ENCODE results near the gene AGO3. TPM values are rescaled to one million over a fixed set of nuclear protein-coding genes. Genes with fewer than 3 reads are reported as not detected.

Gene AGO3
- total RNA-seq, 2 experiments from 2014 or later: 31.3 to 34.5 TPM

- peaks cover 30% of the 10 kb centered on the region for H3K36me3 ChIP-seq (ENCODE audit: insufficient read depth, low read length)
- Mint-ChIP-seq H3K9me3 (no peaks in the 10 kb centered on the region), H3K4me1 (ENCODE audit: low read depth) (no peaks in the 10 kb centered on the region), H3K36me3 (ENCODE audit: low read depth) (peaks cover 56% of the 10 kb centered on the region), H3K27me3 (no peaks in the 10 kb centered on the region), H3K27ac (no peak overlapping the region), H3K4me3 (no peak overlapping the region)
- ChIA-PET CTCF (no interaction called here), POLR2A (no interaction called here)
- DNase-seq: no peak
- no peak overlapping the region for H3K4me3 ChIP-seq (ENCODE audit: low read length)
- peaks cover 0 to 7% of the 10 kb centered on the region in 2 experiments for H3K9me3 ChIP-seq (ENCODE audit: control insufficient read depth in 1 of 2, insufficient read depth in 1 of 2, low read length in 2 of 2)
- H3K4me1 ChIP-seq (ENCODE audit: insufficient read depth, low read length): no peaks in the 10 kb centered on the region
- TF ChIP-seq CTCF (IDR thresholded peaks at IDR 0.05): no peak
- no peak for ATAC-seq (ENCODE audit: poor library complexity)
- intact Hi-C loops (cut with DNase I, micrococcal nuclease): no loop called here
- no peaks in the 10 kb centered on the region for H3K27me3 ChIP-seq (ENCODE audit: control insufficient read depth in 1 of 2, insufficient read depth in 2 of 2, low read length in 2 of 2)
- H3K27ac ChIP-seq (ENCODE audit: low read depth in 1 of 2, low read length in 2 of 2): no peak overlapping the region
Observed at GRCh38 chr1:36024847-36025246, 93.9 kb downstream of the AGO3 start.

- ChIA-PET POLR2A (no interaction called here), CTCF (no interaction called here)
- H3K27ac Mint-ChIP-seq: no peak overlapping the region
- peaks cover 69% of the 10 kb centered on the region for H3K36me3 Mint-ChIP-seq (ENCODE audit: low read depth)
- H3K4me3 Mint-ChIP-seq: no peak overlapping the region
- H3K4me1 ChIP-seq (ENCODE audit: insufficient read depth, low read length): no peaks in the 10 kb centered on the region
- H3K9me3 Mint-ChIP-seq: no peaks in the 10 kb centered on the region
- no peaks in the 10 kb centered on the region for H3K27me3 Mint-ChIP-seq
- H3K27ac ChIP-seq (ENCODE audit: low read depth in 1 of 2, low read length in 2 of 2): no peak overlapping the region
- H3K27me3 ChIP-seq (ENCODE audit: control insufficient read depth in 1 of 2, insufficient read depth in 2 of 2, low read length in 2 of 2): no peaks in the 10 kb centered on the region
- DNase-seq (no peak), ATAC-seq (ENCODE audit: poor library complexity) (no peak)
- intact Hi-C loops (cut with DNase I, micrococcal nuclease): no loop called here
- peaks cover 36% of the 10 kb centered on the region for H3K36me3 ChIP-seq (ENCODE audit: insufficient read depth, low read length)
- no peak for TF ChIP-seq CTCF (IDR thresholded peaks at IDR 0.05)
- H3K4me3 ChIP-seq (ENCODE audit: low read length): no peak overlapping the region
- H3K9me3 ChIP-seq (ENCODE audit: control insufficient read depth in 1 of 2, insufficient read depth in 1 of 2, low read length in 2 of 2): peaks cover 0 to 7% of the 10 kb centered on the region in 2 experiments
- no peaks in the 10 kb centered on the region for H3K4me1 Mint-ChIP-seq (ENCODE audit: low read depth)
Observed at GRCh38 chr1:36027766-36028165, 96.9 kb downstream of the AGO3 start.

- peaks cover 78% of the 10 kb centered on the region for H3K36me3 Mint-ChIP-seq (ENCODE audit: low read depth)
- H3K4me1 Mint-ChIP-seq (ENCODE audit: low read depth): no peaks in the 10 kb centered on the region
- Histone ChIP-seq H3K27me3 (ENCODE audit: control insufficient read depth in 1 of 2, insufficient read depth in 2 of 2, low read length in 2 of 2) (no peaks in the 10 kb centered on the region), H3K27ac (ENCODE audit: low read depth in 1 of 2, low read length in 2 of 2) (no peak overlapping the region), H3K4me3 (ENCODE audit: low read length) (no peak overlapping the region), H3K9me3 (ENCODE audit: control insufficient read depth in 1 of 2, insufficient read depth in 1 of 2, low read length in 2 of 2) (peaks cover 0 to 7% of the 10 kb centered on the region in 2 experiments), H3K4me1 (ENCODE audit: insufficient read depth, low read length) (no peaks in the 10 kb centered on the region), H3K36me3 (ENCODE audit: insufficient read depth, low read length) (peaks cover 42% of the 10 kb centered on the region)
- no peaks in the 10 kb centered on the region for H3K27me3 Mint-ChIP-seq
- no peaks in the 10 kb centered on the region for H3K9me3 Mint-ChIP-seq
- DNase-seq (no peak), ATAC-seq (ENCODE audit: poor library complexity) (no peak)
- H3K4me3 Mint-ChIP-seq: no peak overlapping the region
- TF ChIP-seq CTCF (IDR thresholded peaks at IDR 0.05): no peak
- POLR2A ChIA-PET: no interaction called here
- CTCF ChIA-PET: no interaction called here
- intact Hi-C loops (cut with DNase I, micrococcal nuclease): no loop called here
- no peak overlapping the region for H3K27ac Mint-ChIP-seq
Observed at GRCh38 chr1:36031441-36031840, 100.5 kb downstream of the AGO3 start.

All from CD4-positive, alpha-beta T cell (primary cell).